Fibroblast of lung (primary cell): ENCODE measurements around the gene HDAC4. TPM values are rescaled to one million over a fixed set of nuclear protein-coding genes. Genes with fewer than 3 reads are reported as not detected.

Experiments
- DNase-seq, 2 donors: peaks; one replicate each; pipeline versions ENCODE4 v3.0.0 to v3.0.0-alpha.2; 2010; ENCODE audit warnings: low read depth in 2 of 2
- H2AFZ ChIP-seq: 2 replicates; pipeline ENCODE4 v1.5.1; 2012; ENCODE audit warnings: low read length, control low read depth, inconsistent platforms
- H3K27ac ChIP-seq: 2 replicates; pipeline ENCODE4 v1.5.1; 2011; ENCODE audit warnings: low read length, control low read depth; ENCODE audit not compliant: insufficient read depth
- H3K27me3 ChIP-seq: 2 replicates; pipeline ENCODE4 v1.5.1; 2011; ENCODE audit warnings: mild to moderate bottlenecking, low read length; ENCODE audit not compliant: control insufficient read depth, insufficient read depth
- H3K36me3 ChIP-seq: 2 replicates; pipeline ENCODE4 v1.5.1; 2011; ENCODE audit warnings: low read length; ENCODE audit not compliant: control insufficient read depth, insufficient read depth
- H3K4me1 ChIP-seq: 2 replicates; pipeline ENCODE4 v1.5.1; 2011; ENCODE audit warnings: low read length; ENCODE audit not compliant: control insufficient read depth, insufficient read depth; ENCODE audit errors: extremely low read depth
- H3K4me2 ChIP-seq: 2 replicates; pipeline ENCODE4 v1.5.1; 2011; ENCODE audit warnings: low read length, control low read depth; ENCODE audit not compliant: insufficient read depth; ENCODE audit errors: extremely low read depth
- H3K4me3 ChIP-seq, 4 experiments: fragments of 200-600 bp in 1 of 4; sonication (generic) in 1 of 4; replicated peaks in 1 of 4; 2 replicates each; pipeline ENCODE4 v1.5.1; 2011 to 2016; ENCODE audit warnings: low read length in 4 of 4, low read depth in 3 of 4, mild to moderate bottlenecking in 3 of 4, control low read depth in 2 of 4, inconsistent platforms in 1 of 4, mixed read lengths in 1 of 4; ENCODE audit not compliant: insufficient read depth in 1 of 4; ENCODE audit errors: control extremely low read depth in 1 of 4
- H3K79me2 ChIP-seq: 2 replicates; pipeline ENCODE4 v1.5.1; 2012; ENCODE audit warnings: mild to moderate bottlenecking, low read length, inconsistent platforms; ENCODE audit not compliant: control insufficient read depth, insufficient read depth
- H3K9ac ChIP-seq: 2 replicates; pipeline ENCODE4 v1.5.1; 2011; ENCODE audit warnings: mild to moderate bottlenecking, low read length, control low read depth; ENCODE audit not compliant: insufficient read depth
- H3K9me3 ChIP-seq: 2 replicates; pipeline ENCODE4 v1.5.1; 2012; ENCODE audit warnings: low read depth, low read length; ENCODE audit not compliant: control insufficient read depth, insufficient read depth
- H4K20me1 ChIP-seq: 2 replicates; pipeline ENCODE4 v1.5.1; 2011; ENCODE audit warnings: low read length; ENCODE audit not compliant: control insufficient read depth, insufficient read depth; ENCODE audit errors: extremely low read depth
- CTCF ChIP-seq, 2 donors: IDR thresholded peaks in 1 of 2; conservative IDR thresholded peaks in 1 of 2; 1 replicate in 1 of 2; 2 replicates in 1 of 2; pipeline ENCODE4 v1.5.1; 2011 to 2012; ENCODE audit warnings: low read length in 2 of 2, control low read depth in 1 of 2, inconsistent platforms in 1 of 2, low read depth in 1 of 2, mild to moderate bottlenecking in 1 of 2
- EZH2 ChIP-seq: IDR thresholded peaks from 2 replicates; pipeline ENCODE4 v1.5.1; 2012; ENCODE audit warnings: low read length, control low read depth, mild to moderate bottlenecking; ENCODE audit errors: missing control alignments
- polyA plus RNA-seq, 2 donors: library from polyadenylated mRNA; depleted of rRNA in 1 of 2; stranded (reverse) in 1 of 2; unstranded in 1 of 2; fragments of >200 nt; gene quantifications; 2 replicates each; pipeline ENCODE4 v1.2.1, GENCODE V29; 2011 to 2012; ENCODE audit warnings: missing spikeins in 1 of 2
- total RNA-seq: library from RNA; depleted of rRNA; stranded (reverse); fragments of >200 nt; gene quantifications from 2 replicates; pipeline ENCODE4 v1.2.1, GENCODE V29; 2014

Gene HDAC4
- total and polyA plus RNA-seq, 2 donors (not counting 1 experiment from before 2014, with no cell fraction given): 7.4 to 19.8 TPM

GRCh38 chr2:239392688-239393387, 8.0 kb downstream of the HDAC4 start:
- no peak for DNase-seq
- Histone ChIP-seq H3K9me3 (no peaks in the 10 kb centered on the region), H4K20me1 (no peaks in the 10 kb centered on the region), H2AFZ (no peak overlapping the region), H3K4me1 (peaks cover 4% of the 10 kb centered on the region), H3K27me3 (no peaks in the 10 kb centered on the region), H3K79me2 (peaks cover 18% of the 10 kb centered on the region), H3K27ac (no peak overlapping the region), H3K4me3 (no peak overlapping the region), H3K4me2 (no peak overlapping the region), H3K36me3 (no peaks in the 10 kb centered on the region), H3K9ac (no peak overlapping the region)
- TF ChIP-seq EZH2 (no peak), CTCF (conservative IDR thresholded peaks at IDR 0.05 in 1 of 2, IDR thresholded peaks at IDR 0.05 in 1 of 2; ENCODE audit: low read depth in 1 of 2, low read length in 2 of 2) (no peak)

GRCh38 chr2:239392072-239392357, 8.8 kb downstream of the HDAC4 start:
- H3K36me3 ChIP-seq: no peaks in the 10 kb centered on the region
- H3K27ac ChIP-seq: no peak overlapping the region
- H3K4me3 ChIP-seq: no peak overlapping the region
- no peak overlapping the region for H3K9ac ChIP-seq
- H3K4me2 ChIP-seq: no peak overlapping the region
- no peak overlapping the region for H2AFZ ChIP-seq
- DNase-seq: no peak
- H3K27me3 ChIP-seq: no peaks in the 10 kb centered on the region
- peaks cover 11% of the 10 kb centered on the region for H3K79me2 ChIP-seq
- H4K20me1 ChIP-seq: no peaks in the 10 kb centered on the region
- H3K4me1 ChIP-seq: peaks cover 4% of the 10 kb centered on the region
- TF ChIP-seq CTCF (conservative IDR thresholded peaks at IDR 0.05 in 1 of 2, IDR thresholded peaks at IDR 0.05 in 1 of 2; ENCODE audit: low read depth in 1 of 2, low read length in 2 of 2) (no peak), EZH2 (no peak)
- no peaks in the 10 kb centered on the region for H3K9me3 ChIP-seq

- Histone ChIP-seq H2AFZ (no peak overlapping the region), H3K27me3 (no peaks in the 10 kb centered on the region), H3K4me2 (no peak overlapping the region), H3K27ac (no peak overlapping the region), H3K9me3 (no peaks in the 10 kb centered on the region), H3K4me1 (peaks cover 4% of the 10 kb centered on the region), H3K4me3 (no peak overlapping the region), H4K20me1 (no peaks in the 10 kb centered on the region), H3K36me3 (no peaks in the 10 kb centered on the region), H3K79me2 (peaks cover 10% of the 10 kb centered on the region), H3K9ac (no peak overlapping the region)
- TF ChIP-seq CTCF (conservative IDR thresholded peaks at IDR 0.05 in 1 of 2, IDR thresholded peaks at IDR 0.05 in 1 of 2; ENCODE audit: low read depth in 1 of 2, low read length in 2 of 2): no peak
- no peak for TF ChIP-seq EZH2
- DNase-seq: no peak
Measured at GRCh38 chr2:239391286-239392071, 9.3 kb downstream of the HDAC4 start.
